ENCODE measurements around the gene SHISA7.

DNA sequence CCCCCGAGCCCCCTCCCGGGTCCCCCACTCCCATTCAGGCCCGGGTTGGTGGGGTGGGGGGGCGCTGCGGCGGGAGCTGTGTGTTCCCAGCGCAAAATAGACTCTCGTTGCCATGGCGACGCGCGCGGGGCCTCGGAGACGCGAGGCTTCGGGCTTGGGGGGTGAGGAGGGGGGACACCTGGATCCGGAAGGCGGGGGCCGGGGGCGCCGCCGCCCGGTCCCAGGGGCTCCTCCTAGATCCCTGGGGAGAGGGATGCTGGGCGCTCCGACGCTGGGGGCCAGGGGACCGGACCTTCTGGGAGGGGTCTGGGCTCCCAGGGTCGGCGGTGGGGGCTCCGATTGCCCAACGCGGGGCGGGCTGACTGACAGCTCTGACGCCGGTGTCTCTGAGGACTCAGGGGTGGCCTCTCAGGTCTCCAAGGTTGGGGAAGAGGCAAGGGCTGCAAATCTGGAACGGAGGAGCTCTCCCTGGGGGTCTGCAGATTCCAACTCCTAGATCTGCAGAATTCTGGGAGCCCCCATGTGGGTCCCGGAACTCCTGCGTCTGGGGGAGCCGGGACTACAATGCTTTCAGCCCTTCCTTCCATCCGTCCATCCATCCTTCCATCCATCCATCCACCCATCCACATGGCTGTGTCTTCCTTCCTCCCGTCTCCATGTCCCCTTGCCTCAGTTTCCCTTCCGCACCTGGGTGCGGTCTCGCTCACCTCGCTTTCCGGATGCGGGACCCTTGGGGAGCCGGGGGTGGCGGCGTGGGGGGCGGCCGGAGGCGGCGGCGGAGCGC, 9.1 kb upstream of the SHISA7 start:
- TF ChIP-seq, protein P1, sequence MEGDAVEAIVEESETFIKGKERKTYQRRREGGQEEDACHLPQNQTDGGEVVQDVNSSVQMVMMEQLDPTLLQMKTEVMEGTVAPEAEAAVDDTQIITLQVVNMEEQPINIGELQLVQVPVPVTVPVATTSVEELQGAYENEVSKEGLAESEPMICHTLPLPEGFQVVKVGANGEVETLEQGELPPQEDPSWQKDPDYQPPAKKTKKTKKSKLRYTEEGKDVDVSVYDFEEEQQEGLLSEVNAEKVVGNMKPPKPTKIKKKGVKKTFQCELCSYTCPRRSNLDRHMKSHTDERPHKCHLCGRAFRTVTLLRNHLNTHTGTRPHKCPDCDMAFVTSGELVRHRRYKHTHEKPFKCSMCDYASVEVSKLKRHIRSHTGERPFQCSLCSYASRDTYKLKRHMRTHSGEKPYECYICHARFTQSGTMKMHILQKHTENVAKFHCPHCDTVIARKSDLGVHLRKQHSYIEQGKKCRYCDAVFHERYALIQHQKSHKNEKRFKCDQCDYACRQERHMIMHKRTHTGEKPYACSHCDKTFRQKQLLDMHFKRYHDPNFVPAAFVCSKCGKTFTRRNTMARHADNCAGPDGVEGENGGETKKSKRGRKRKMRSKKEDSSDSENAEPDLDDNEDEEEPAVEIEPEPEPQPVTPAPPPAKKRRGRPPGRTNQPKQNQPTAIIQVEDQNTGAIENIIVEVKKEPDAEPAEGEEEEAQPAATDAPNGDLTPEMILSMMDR (IDR thresholded peaks at IDR 0.05), result no peak
- no peak for TF ChIP-seq POLR2A (IDR thresholded peaks at IDR 0.05)

Measured in heart left ventricle (tissue), 13 donors.